HepG2 (cell line): Measurements from ENCODE around the gene CYB561. TPM values are rescaled to one million over a fixed set of nuclear protein-coding genes. Genes with fewer than 3 reads are reported as not detected.

Experiments used
- BCL6 ChIP-seq: IDR thresholded peaks from 2 replicates; pipeline ENCODE4 v1.6.1; 2016; ENCODE audit warnings: missing genetic modification reagents, missing compliant biosample characterization
- HMG20A ChIP-seq: IDR thresholded peaks from 2 replicates; pipeline ENCODE4 v1.6.1; 2016; ENCODE audit warnings: borderline replicate concordance
- HOXA9 ChIP-seq: sonication (generic); formaldehyde crosslinking; IDR thresholded peaks from 2 replicates; pipeline ENCODE4 v1.8.1; 2022; ENCODE audit warnings: missing genetic modification reagents, mild to moderate bottlenecking, moderate library complexity, borderline replicate concordance
- KDM3A ChIP-seq: IDR thresholded peaks from 2 replicates; pipeline ENCODE4 v1.6.1; 2018; ENCODE audit warnings: low read depth, missing compliant biosample characterization
- POGK ChIP-seq: sonication (generic); formaldehyde crosslinking; conservative IDR thresholded peaks from 2 replicates; pipeline ENCODE4 v1.8.0; 2022; ENCODE audit warnings: mild to moderate bottlenecking, moderate library complexity, missing genetic modification reagents
- SIX1 ChIP-seq: sonication (generic); formaldehyde crosslinking; IDR thresholded peaks from 2 replicates; pipeline ENCODE4 v1.4.0; 2020; ENCODE audit warnings: missing genetic modification reagents, borderline replicate concordance
- SMYD3 ChIP-seq: sonication (generic); formaldehyde crosslinking; IDR thresholded peaks from 2 replicates; pipeline ENCODE4 v1.8.1; 2023; ENCODE audit warnings: mild to moderate bottlenecking, missing genetic modification reagents
- U2AF1 ChIP-seq: fragments of 200-400 bp; formaldehyde crosslinking; optimal IDR thresholded peaks from 2 replicates; pipeline ENCODE3; 2017; ENCODE audit warnings: mild to moderate bottlenecking, low read depth, low read length
- ZNF512 ChIP-seq: sonication (generic); formaldehyde crosslinking; IDR thresholded peaks from 2 replicates; pipeline ENCODE4 v1.4.0; 2020; ENCODE audit warnings: mild to moderate bottlenecking, missing genetic modification reagents
- ZNF547 ChIP-seq: sonication (generic); formaldehyde crosslinking; IDR thresholded peaks from 2 replicates; pipeline ENCODE4 v1.5.1; 2020; ENCODE audit warnings: mild to moderate bottlenecking, missing genetic modification reagents
- ZNF572 ChIP-seq: sonication (generic); formaldehyde crosslinking; IDR thresholded peaks from 2 replicates; pipeline ENCODE4 v1.5.1; 2020; ENCODE audit warnings: mild to moderate bottlenecking, missing genetic modification reagents
- ZNF776 ChIP-seq: sonication (generic); formaldehyde crosslinking; IDR thresholded peaks from 2 replicates; pipeline ENCODE4 v1.4.0; 2020; ENCODE audit warnings: mild to moderate bottlenecking, missing genetic modification reagents
- polyA plus RNA-seq, 8 experiments: library from polyadenylated mRNA; depleted of rRNA in 3 of 8; stranded (reverse) in 7 of 8; unstranded in 1 of 8; fragments of >200 nt; fragmentation: Illumina TruSeq in 4 of 8; extraction: Trizol in 4 of 8; gene quantifications; 2 replicates each; pipeline versions ENCODE4 v1.2.1 to v1.2.3, GENCODE V29; 2011 to 2016; ENCODE audit warnings: low read depth in 4 of 8, missing spikeins in 1 of 8, mixed read lengths in 1 of 8; ENCODE audit not compliant: insufficient read depth in 1 of 8
- total RNA-seq, 5 experiments: library from RNA; depleted of rRNA; stranded (reverse); fragments of >200 nt; fragmentation: Illumina TruSeq; extraction: Trizol; gene quantifications; 2 replicates each; pipeline ENCODE4 v1.2.3, GENCODE V29; 2016; ENCODE audit warnings: low read depth in 1 of 5
- TF ChIP-seq, protein P1 (sequence below): sonication (generic); formaldehyde crosslinking; IDR thresholded peaks from 2 replicates; pipeline ENCODE4 v1.4.0; 2020; ENCODE audit warnings: missing genetic modification reagents
- TF ChIP-seq, protein P2 (sequence below): sonication (generic); formaldehyde crosslinking; IDR thresholded peaks from 2 replicates; pipeline ENCODE4 v1.4.0; 2020; ENCODE audit warnings: missing genetic modification reagents, borderline replicate concordance

CYB561 gene
- total and polyA plus RNA-seq, 2 of the 13 experiments (the other 11 are each of a cell fraction or from before 2014, with no cell fraction given) = 1.5 to 6.7 TPM

DNA sequence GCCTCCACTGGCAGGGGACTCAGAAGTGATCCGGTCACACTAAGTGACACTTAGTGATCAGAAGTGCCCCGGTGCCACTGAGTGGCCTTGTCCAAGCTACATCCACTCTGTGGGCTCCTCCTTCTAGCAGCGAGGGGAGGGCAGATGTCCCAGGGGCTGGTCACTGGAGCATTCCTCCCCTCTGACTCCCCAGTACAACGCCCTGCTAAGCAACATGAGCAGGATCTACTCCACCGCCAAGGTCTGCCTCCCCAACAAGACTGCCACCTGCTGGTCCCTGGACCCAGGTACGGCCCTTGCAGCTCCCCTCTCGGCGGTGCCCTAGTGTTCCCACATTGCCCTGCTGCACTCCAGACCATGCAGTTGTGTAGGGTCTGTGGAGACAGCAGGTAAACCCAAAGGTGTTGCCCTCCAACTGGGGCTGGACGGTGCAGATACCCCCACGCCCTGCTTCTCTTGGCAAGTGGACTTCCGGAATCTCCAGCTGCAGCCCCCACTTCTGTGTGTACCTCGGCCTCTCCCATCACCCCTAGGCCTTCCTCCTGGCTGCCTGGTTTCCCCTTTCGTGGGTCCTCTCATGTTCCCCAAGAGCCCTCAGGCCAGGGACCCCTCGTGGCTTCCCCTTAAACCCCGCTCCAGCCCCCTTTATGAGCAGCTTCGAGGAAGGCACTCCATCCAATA, 32.8 kb upstream of the CYB561 start (continued):
- TF ChIP-seq, protein P1, sequence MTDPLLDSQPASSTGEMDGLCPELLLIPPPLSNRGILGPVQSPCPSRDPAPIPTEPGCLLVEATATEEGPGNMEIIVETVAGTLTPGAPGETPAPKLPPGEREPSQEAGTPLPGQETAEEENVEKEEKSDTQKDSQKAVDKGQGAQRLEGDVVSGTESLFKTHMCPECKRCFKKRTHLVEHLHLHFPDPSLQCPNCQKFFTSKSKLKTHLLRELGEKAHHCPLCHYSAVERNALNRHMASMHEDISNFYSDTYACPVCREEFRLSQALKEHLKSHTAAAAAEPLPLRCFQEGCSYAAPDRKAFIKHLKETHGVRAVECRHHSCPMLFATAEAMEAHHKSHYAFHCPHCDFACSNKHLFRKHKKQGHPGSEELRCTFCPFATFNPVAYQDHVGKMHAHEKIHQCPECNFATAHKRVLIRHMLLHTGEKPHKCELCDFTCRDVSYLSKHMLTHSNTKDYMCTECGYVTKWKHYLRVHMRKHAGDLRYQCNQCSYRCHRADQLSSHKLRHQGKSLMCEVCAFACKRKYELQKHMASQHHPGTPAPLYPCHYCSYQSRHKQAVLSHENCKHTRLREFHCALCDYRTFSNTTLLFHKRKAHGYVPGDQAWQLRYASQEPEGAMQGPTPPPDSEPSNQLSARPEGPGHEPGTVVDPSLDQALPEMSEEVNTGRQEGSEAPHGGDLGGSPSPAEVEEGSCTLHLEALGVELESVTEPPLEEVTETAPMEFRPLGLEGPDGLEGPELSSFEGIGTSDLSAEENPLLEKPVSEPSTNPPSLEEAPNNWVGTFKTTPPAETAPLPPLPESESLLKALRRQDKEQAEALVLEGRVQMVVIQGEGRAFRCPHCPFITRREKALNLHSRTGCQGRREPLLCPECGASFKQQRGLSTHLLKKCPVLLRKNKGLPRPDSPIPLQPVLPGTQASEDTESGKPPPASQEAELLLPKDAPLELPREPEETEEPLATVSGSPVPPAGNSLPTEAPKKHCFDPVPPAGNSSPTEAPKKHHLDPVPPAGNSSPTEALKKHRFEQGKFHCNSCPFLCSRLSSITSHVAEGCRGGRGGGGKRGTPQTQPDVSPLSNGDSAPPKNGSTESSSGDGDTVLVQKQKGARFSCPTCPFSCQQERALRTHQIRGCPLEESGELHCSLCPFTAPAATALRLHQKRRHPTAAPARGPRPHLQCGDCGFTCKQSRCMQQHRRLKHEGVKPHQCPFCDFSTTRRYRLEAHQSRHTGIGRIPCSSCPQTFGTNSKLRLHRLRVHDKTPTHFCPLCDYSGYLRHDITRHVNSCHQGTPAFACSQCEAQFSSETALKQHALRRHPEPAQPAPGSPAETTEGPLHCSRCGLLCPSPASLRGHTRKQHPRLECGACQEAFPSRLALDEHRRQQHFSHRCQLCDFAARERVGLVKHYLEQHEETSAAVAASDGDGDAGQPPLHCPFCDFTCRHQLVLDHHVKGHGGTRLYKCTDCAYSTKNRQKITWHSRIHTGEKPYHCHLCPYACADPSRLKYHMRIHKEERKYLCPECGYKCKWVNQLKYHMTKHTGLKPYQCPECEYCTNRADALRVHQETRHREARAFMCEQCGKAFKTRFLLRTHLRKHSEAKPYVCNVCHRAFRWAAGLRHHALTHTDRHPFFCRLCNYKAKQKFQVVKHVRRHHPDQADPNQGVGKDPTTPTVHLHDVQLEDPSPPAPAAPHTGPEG (CRISPR knock-in tag) = no peak
- peak; percentile 41; the same call in 1 of the 2 replicates for TF ChIP-seq ZNF572 (CRISPR knock-in tag)
- TF ChIP-seq KDM3A (CRISPR knock-in tag) = no peak
- TF ChIP-seq SMYD3 (CRISPR knock-in tag) = no peak
- TF ChIP-seq ZNF547 (CRISPR knock-in tag) = peak; percentile 57; the same call in 1 of the 2 replicates
- TF ChIP-seq BCL6 (CRISPR knock-in tag) = peak; percentile 22; the same call in 1 of the 2 replicates
- TF ChIP-seq, protein P2, sequence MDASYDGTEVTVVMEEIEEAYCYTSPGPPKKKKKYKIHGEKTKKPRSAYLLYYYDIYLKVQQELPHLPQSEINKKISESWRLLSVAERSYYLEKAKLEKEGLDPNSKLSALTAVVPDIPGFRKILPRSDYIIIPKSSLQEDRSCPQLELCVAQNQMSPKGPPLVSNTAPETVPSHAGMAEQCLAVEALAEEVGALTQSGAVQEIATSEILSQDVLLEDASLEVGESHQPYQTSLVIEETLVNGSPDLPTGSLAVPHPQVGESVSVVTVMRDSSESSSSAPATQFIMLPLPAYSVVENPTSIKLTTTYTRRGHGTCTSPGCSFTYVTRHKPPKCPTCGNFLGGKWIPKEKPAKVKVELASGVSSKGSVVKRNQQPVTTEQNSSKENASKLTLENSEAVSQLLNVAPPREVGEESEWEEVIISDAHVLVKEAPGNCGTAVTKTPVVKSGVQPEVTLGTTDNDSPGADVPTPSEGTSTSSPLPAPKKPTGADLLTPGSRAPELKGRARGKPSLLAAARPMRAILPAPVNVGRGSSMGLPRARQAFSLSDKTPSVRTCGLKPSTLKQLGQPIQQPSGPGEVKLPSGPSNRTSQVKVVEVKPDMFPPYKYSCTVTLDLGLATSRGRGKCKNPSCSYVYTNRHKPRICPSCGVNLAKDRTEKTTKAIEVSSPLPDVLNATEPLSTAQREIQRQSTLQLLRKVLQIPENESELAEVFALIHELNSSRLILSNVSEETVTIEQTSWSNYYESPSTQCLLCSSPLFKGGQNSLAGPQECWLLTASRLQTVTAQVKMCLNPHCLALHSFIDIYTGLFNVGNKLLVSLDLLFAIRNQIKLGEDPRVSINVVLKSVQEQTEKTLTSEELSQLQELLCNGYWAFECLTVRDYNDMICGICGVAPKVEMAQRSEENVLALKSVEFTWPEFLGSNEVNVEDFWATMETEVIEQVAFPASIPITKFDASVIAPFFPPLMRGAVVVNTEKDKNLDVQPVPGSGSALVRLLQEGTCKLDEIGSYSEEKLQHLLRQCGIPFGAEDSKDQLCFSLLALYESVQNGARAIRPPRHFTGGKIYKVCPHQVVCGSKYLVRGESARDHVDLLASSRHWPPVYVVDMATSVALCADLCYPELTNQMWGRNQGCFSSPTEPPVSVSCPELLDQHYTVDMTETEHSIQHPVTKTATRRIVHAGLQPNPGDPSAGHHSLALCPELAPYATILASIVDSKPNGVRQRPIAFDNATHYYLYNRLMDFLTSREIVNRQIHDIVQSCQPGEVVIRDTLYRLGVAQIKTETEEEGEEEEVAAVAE = 0 out of 2 replicates have a peak, but pooled peaks have one; percentile 27
- no peak for TF ChIP-seq SIX1 (CRISPR knock-in tag)
- no peak for TF ChIP-seq HOXA9 (CRISPR knock-in tag)
- no peak for TF ChIP-seq ZNF512 (CRISPR knock-in tag)
- TF ChIP-seq U2AF1 = no peak
- TF ChIP-seq POGK (CRISPR knock-in tag) = 0 out of 2 replicates have a peak, but pooled peaks have one; percentile 23
- TF ChIP-seq ZNF776 (CRISPR knock-in tag) = no peak
- TF ChIP-seq HMG20A (CRISPR knock-in tag) = no peak
